Naive thymus-derived CD4-positive, alpha-beta T cell (primary cell): Measurements from ENCODE around the gene MAPK7. TPM values are rescaled to one million over a fixed set of nuclear protein-coding genes. Genes with fewer than 3 reads are reported as not detected.
A peak's percentile ranks its signal among the peaks of the same experiment; 100 is the strongest.

Experiments used
- ATAC-seq: fragments of 150-1000 bp; cut with Tn5 transposase; 2 replicates; pipeline ENCODE4 v1.10.0; 2021; ENCODE audit warnings: mild to moderate bottlenecking, moderate library complexity
- CTCF ChIA-PET: fragments of 350-600 bp; sonication (Branson Sonifier 250); formaldehyde crosslinking; loops from one replicate; lab custom pipeline; 2021; ENCODE audit warnings: antibody characterized with exemption; lab: Charles Lee
- POLR2A ChIA-PET: fragments of 350-600 bp; sonication (Branson Sonifier 250); formaldehyde crosslinking; loops from one replicate; lab custom pipeline; 2021; ENCODE audit warnings: antibody characterized with exemption, inconsistent platforms; lab: Charles Lee
- DNase-seq, 9 donors: peaks; one replicate each; pipeline versions ENCODE4 v3.0.0 to v3.0.0-alpha.2; 2020 to 2022; ENCODE audit warnings: mixed read lengths in 1 of 9
- H3K27ac ChIP-seq: one replicate; pipeline ENCODE4 v1.7.0; 2013; ENCODE audit warnings: mild to moderate bottlenecking, low read depth, low read length, moderate library complexity
- H3K27me3 ChIP-seq, 2 donors: one replicate each; pipeline ENCODE4 v1.7.0; 2013; ENCODE audit warnings: low read length in 2 of 2, mild to moderate bottlenecking in 2 of 2, moderate library complexity in 2 of 2; ENCODE audit not compliant: control insufficient read depth in 2 of 2, insufficient read depth in 2 of 2
- H3K36me3 ChIP-seq, 3 experiments: 1 replicate in 2 of 3; 2 replicates in 1 of 3; pipeline ENCODE4 v1.7.0; 2013; ENCODE audit warnings: low read length in 3 of 3, mild to moderate bottlenecking in 3 of 3, moderate library complexity in 1 of 3; ENCODE audit not compliant: insufficient read depth in 3 of 3, control insufficient read depth in 2 of 3
- H3K4me1 ChIP-seq, 2 donors: one replicate each; pipeline ENCODE4 v1.7.0; 2013; ENCODE audit warnings: low read length in 2 of 2, mild to moderate bottlenecking in 2 of 2, moderate library complexity in 1 of 2; ENCODE audit not compliant: control insufficient read depth in 2 of 2, insufficient read depth in 2 of 2
- H3K4me3 ChIP-seq: 2 replicates; pipeline ENCODE4 v1.7.0; 2013; ENCODE audit warnings: mild to moderate bottlenecking, low read length
- H3K9me3 ChIP-seq, 3 experiments: 1 replicate in 2 of 3; 2 replicates in 1 of 3; pipeline ENCODE4 v1.7.0; 2013; ENCODE audit warnings: low read length in 3 of 3; ENCODE audit not compliant: control insufficient read depth in 2 of 3
- H3K27ac Mint-ChIP-seq, 9 donors: one replicate each; pipeline ENCODE4 v1.8.0; 2020 to 2022; ENCODE audit warnings: mixed read lengths in 9 of 9, mild to moderate bottlenecking in 8 of 9, moderate library complexity in 5 of 9, inconsistent platforms in 2 of 9
- H3K27me3 Mint-ChIP-seq, 5 donors: one replicate each; pipeline ENCODE4 v1.8.0; 2021 to 2022; ENCODE audit warnings: mixed read lengths in 5 of 5, mild to moderate bottlenecking in 1 of 5
- H3K36me3 Mint-ChIP-seq, 5 donors: one replicate each; pipeline ENCODE4 v1.8.0; 2020 to 2022; ENCODE audit warnings: mixed read lengths in 5 of 5, mild to moderate bottlenecking in 3 of 5, inconsistent platforms in 1 of 5
- H3K4me1 Mint-ChIP-seq, 7 donors: one replicate each; pipeline ENCODE4 v1.8.0; 2020 to 2022; ENCODE audit warnings: mixed read lengths in 7 of 7, mild to moderate bottlenecking in 3 of 7, inconsistent platforms in 1 of 7
- H3K4me3 Mint-ChIP-seq, 10 donors: one replicate each; pipeline ENCODE4 v1.8.0; 2020 to 2022; ENCODE audit warnings: mild to moderate bottlenecking in 10 of 10, mixed read lengths in 10 of 10, moderate library complexity in 6 of 10, inconsistent platforms in 2 of 10
- H3K9me3 Mint-ChIP-seq, 11 donors: one replicate each; pipeline ENCODE4 v1.8.0; 2020 to 2022; ENCODE audit warnings: mixed read lengths in 11 of 11, mild to moderate bottlenecking in 4 of 11, inconsistent platforms in 1 of 11, moderate library complexity in 1 of 11
- intact Hi-C, 2 donors: fragments of 100-400 bp; cut with micrococcal nuclease; formaldehyde crosslinking; loops; one replicate each; pipeline ENCODE4 v1.15.1; 2023
- polyA plus RNA-seq, 2 donors: library from polyadenylated mRNA; unstranded; fragments of 300-500 nt; fragmentation: Illumina TruSeq; gene quantifications; one replicate each; pipeline ENCODE4 v1.2.3, GENCODE V29; 2021
- total RNA-seq, 6 experiments: library from RNA in 5 of 6; stranded (reverse) in 5 of 6; gene quantifications; 1 replicate in 5 of 6; 2 replicates in 1 of 6; pipeline ENCODE4 v1.2.3 and lab custom pipeline; 2021 to 2026

The MAPK7 gene
- total and polyA plus RNA-seq, 7 experiments from 2014 or later, result 4.3 to 50.5 (median 25.7) TPM

DNA sequence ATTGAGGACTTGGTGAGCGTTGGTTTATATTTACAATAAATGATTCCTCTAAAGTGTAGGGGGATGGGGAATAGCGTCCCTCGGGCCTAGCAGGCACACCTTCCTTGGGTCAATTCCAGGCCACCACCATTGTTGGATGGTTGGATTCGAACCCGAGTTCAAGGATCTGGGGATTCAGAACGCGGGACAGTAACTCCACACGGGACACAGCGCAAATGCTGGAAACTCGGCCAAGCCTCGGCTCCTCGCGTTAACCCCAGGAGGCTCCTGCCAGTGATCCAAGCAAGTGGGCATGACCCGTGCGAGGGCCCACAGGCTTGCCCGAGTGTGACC lies 16.4 kb upstream of the MAPK7 start:
- H3K36me3 ChIP-seq, result no peaks in the 10 kb centered on the region
- Mint-ChIP-seq H3K4me3 (peak overlapping the region; percentile 71 to 95 (median 86)), H3K27me3 (peaks cover 7 to 31% (median 20%) of the 10 kb centered on the region in 5 donors), H3K4me1 (peaks cover 0 to 17% (median 6%) of the 10 kb centered on the region in 7 donors), H3K9me3 (no peaks in the 10 kb centered on the region), H3K36me3 (no peaks in the 10 kb centered on the region), H3K27ac (peak overlapping the region in 7 of 9 donors; percentile 15 to 93 (median 64))
- H3K27ac ChIP-seq, result peak overlapping the region; percentile 66
- H3K4me3 ChIP-seq, result peak overlapping the region; percentile 94
- H3K4me1 ChIP-seq, result peaks cover 6 to 11% of the 10 kb centered on the region in 2 donors
- POLR2A ChIA-PET, result interaction anchor here (1.3 to 2.9 kb wide), 2 partner anchors 16 to 287 kb away, joined by 8 to 26 read pairs; partner anchors contain the start of genes ALDH3A2 and MAPK7
- no peaks in the 10 kb centered on the region for H3K27me3 ChIP-seq
- ATAC-seq (no peak), DNase-seq (no peak)
- CTCF ChIA-PET, result interaction anchor here (1.2 to 4.7 kb wide), 4 partner anchors 16 to 402 kb away, joined by 5 to 64 read pairs (median 18); partner anchors contain the start of gene MAPK7
- intact Hi-C loops, result loop anchor here (1.0 to 5.0 kb wide), 14 partner anchors 15 to 615 kb away; partner anchors contain the start of genes AKAP10 (in 1 of the 2), ALDH3A2 (in 1 of the 2), MAPK7 (in 1 of the 2) and PRPSAP2 (in 1 of the 2)
- no peaks in the 10 kb centered on the region for H3K9me3 ChIP-seq

DNA sequence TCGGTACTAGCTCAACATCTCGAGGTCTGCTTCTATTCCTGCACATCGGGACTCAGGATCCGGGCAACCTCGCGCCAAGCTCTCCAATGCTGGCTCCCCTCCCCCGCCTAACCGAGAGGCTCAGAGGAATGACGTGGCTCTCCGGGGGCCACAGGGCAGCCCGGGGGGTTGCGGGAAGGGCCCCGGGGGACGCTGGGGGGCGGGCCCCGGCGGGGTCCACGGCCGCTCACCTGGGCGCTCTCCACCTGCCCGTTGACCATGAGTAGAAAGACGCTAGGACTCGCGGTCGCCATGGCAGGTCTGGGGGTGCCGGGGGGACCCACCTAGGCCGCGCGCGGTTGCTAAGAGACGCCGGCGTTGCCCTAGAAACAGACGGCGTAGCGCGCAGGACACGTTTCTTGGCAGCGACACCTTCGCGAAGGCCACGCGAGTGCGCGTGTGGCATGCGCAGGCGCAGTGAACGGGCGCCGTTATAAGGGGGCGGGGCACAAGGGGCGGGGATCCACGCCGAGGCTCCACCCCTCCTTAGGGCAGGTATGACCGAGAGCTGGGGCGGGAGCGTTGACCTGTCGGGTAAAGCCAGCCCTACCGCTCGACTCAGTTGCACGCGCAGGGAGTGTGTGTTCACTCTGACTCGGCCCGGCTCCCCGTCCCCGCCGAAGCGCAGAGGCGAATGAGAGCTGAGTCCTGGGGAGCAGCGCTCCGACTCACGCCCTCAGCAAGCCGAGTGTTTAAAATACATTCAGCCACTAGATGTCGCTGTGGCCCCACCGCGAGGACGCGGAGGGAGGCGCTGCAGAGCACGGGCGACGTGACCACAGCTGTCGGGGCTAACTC lies 15.8 kb upstream of the MAPK7 start, which contains the start of gene B9D1:
TSS of gene B9D1 (minus strand) at position 447 of the 837 bp plus-strand sequence. CDS start at position 293, 154 bp downstream.
- intact Hi-C loops, result loop anchor here (1.0 to 5.0 kb wide), 14 partner anchors 15 to 615 kb away; partner anchors contain the start of genes AKAP10 (in 1 of the 2), ALDH3A2 (in 1 of the 2), MAPK7 (in 1 of the 2) and PRPSAP2 (in 1 of the 2)
- Mint-ChIP-seq H3K9me3 (no peaks in the 10 kb centered on the region), H3K4me1 (peaks cover 0 to 21% (median 6%) of the 10 kb centered on the region in 7 donors), H3K36me3 (no peaks in the 10 kb centered on the region), H3K4me3 (peak within 1 kb of the TSS; percentile 75 to 96 (median 92)), H3K27me3 (peaks cover 7 to 25% (median 19%) of the 10 kb centered on the region in 5 donors), H3K27ac (peak within 1 kb of the TSS; percentile 63 to 93 (median 91))
- Histone ChIP-seq H3K4me1 (peaks cover 6 to 11% of the 10 kb centered on the region in 2 donors), H3K27ac (peak within 1 kb of the TSS; percentile 66), H3K9me3 (no peaks in the 10 kb centered on the region), H3K27me3 (no peaks in the 10 kb centered on the region), H3K4me3 (peak within 1 kb of the TSS; percentile 94), H3K36me3 (no peaks in the 10 kb centered on the region)
- ChIA-PET POLR2A (interaction anchor here (0.7 to 2.9 kb wide), 5 partner anchors 16 to 286 kb away, joined by 3 to 26 read pairs (median 3); partner anchors contain the start of genes ALDH3A2 and MAPK7), CTCF (interaction anchor here (0.6 to 4.7 kb wide), 16 partner anchors 8 to 648 kb away, joined by 3 to 64 read pairs (median 4); partner anchors contain the start of gene MAPK7)
- ATAC-seq, result peak; percentile 96
- peak; percentile 90 to 97 (median 92) for DNase-seq

DNA sequence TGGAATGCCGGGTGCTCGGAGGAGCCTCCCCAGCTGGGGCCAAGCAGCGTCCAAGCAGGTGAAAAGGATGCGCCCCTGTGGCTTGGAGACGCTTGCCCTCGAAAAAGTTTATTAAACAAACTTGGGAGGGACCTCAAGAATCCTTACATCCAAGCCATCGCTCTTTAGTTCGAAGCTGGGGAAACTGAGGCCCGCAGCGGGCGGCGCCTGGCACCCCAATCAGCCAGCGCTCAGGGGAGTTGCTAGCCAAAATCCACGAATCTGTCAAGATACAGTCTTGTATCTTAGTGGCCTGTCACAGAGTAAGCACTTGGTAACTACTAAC lies 15.2 kb upstream of the MAPK7 start:
- no peaks in the 10 kb centered on the region for H3K36me3 ChIP-seq
- H3K9me3 ChIP-seq, result no peaks in the 10 kb centered on the region
- H3K36me3 Mint-ChIP-seq, result no peaks in the 10 kb centered on the region
- H3K27me3 Mint-ChIP-seq, result peaks cover 7 to 24% (median 19%) of the 10 kb centered on the region in 5 donors
- no peaks in the 10 kb centered on the region for H3K27me3 ChIP-seq
- peaks cover 0 to 27% (median 6%) of the 10 kb centered on the region in 7 donors for H3K4me1 Mint-ChIP-seq
- DNase-seq (no peak), ATAC-seq (no peak)
- peaks cover 6 to 11% of the 10 kb centered on the region in 2 donors for H3K4me1 ChIP-seq
- H3K9me3 Mint-ChIP-seq, result no peaks in the 10 kb centered on the region
- peak overlapping the region; percentile 66 for H3K27ac ChIP-seq
- peak overlapping the region; percentile 75 to 96 (median 92) for H3K4me3 Mint-ChIP-seq
- no peak overlapping the region for H3K4me3 ChIP-seq
- H3K27ac Mint-ChIP-seq, result peak overlapping the region in 8 of 9 donors; percentile 63 to 93 (median 89)
- ChIA-PET CTCF (interaction anchor here (0.6 to 4.7 kb wide), 13 partner anchors 9 to 403 kb away, joined by 3 to 64 read pairs (median 5); partner anchors contain the start of gene MAPK7), POLR2A (interaction anchor here (0.7 to 2.9 kb wide), 5 partner anchors 15 to 285 kb away, joined by 3 to 26 read pairs (median 3); partner anchors contain the start of genes ALDH3A2 and MAPK7)
- intact Hi-C loops, result loop anchor here (1.0 to 5.0 kb wide), 7 partner anchors 106 to 506 kb away; partner anchors contain the start of genes ALDH3A2 (in 1 of the 2), PRPSAP2 (in 1 of the 2) and ULK2 (in 1 of the 2)

DNA sequence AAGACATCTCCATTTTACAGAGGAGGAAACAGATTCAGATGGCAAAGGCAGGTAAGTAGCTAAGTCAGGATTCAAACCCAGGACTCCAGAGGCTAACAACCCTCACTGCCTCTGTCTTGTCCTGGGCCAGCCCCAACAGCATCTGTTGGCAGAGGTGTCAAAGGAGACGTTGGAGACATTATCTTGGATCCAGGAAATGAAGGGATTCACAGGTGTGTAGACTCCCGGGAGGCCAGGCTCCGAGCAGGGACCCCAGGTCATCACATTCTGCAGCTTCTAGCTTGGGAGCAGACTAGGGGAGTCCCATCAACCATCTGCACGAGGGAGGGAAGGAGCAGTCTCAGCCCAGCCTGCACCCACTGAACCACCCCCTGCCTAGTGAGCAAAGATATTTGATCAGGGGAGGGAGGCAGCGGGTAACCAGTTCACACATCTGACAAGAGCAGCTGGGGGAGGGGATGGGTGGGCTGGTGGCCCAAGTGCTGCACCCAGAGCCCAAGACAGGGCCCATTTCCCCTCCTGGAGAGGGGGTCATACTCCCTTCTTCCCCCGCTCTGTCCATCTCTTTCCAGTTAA lies 14.8 kb upstream of the MAPK7 start:
- Mint-ChIP-seq H3K4me1 (peaks cover 0 to 30% (median 6%) of the 10 kb centered on the region in 7 donors), H3K4me3 (peak overlapping the region in 5 of 10 donors; percentile 9 to 94 (median 92)), H3K27ac (peak overlapping the region in 2 of 9 donors; percentile 19 to 66), H3K27me3 (peaks cover 7 to 21% (median 16%) of the 10 kb centered on the region in 5 donors), H3K36me3 (no peaks in the 10 kb centered on the region), H3K9me3 (no peaks in the 10 kb centered on the region)
- ChIA-PET POLR2A (interaction anchor here (1.0 to 2.9 kb wide), 2 partner anchors 15 to 85 kb away, joined by 3 to 26 read pairs; partner anchors contain the start of gene MAPK7), CTCF (interaction anchor here (0.6 to 4.7 kb wide), 13 partner anchors 8 to 403 kb away, joined by 3 to 64 read pairs (median 5); partner anchors contain the start of gene MAPK7)
- H3K4me1 ChIP-seq, result peaks cover 6 to 11% of the 10 kb centered on the region in 2 donors
- no peak overlapping the region for H3K27ac ChIP-seq
- no peak for ATAC-seq
- H3K27me3 ChIP-seq, result no peaks in the 10 kb centered on the region
- intact Hi-C loops, result loop anchor here (1.0 to 5.0 kb wide), 7 partner anchors 105 to 506 kb away; partner anchors contain the start of genes ALDH3A2 (in 1 of the 2), PRPSAP2 (in 1 of the 2) and ULK2 (in 1 of the 2)
- no peak for DNase-seq
- H3K4me3 ChIP-seq, result no peak overlapping the region
- H3K9me3 ChIP-seq, result no peaks in the 10 kb centered on the region
- H3K36me3 ChIP-seq, result no peaks in the 10 kb centered on the region

DNA sequence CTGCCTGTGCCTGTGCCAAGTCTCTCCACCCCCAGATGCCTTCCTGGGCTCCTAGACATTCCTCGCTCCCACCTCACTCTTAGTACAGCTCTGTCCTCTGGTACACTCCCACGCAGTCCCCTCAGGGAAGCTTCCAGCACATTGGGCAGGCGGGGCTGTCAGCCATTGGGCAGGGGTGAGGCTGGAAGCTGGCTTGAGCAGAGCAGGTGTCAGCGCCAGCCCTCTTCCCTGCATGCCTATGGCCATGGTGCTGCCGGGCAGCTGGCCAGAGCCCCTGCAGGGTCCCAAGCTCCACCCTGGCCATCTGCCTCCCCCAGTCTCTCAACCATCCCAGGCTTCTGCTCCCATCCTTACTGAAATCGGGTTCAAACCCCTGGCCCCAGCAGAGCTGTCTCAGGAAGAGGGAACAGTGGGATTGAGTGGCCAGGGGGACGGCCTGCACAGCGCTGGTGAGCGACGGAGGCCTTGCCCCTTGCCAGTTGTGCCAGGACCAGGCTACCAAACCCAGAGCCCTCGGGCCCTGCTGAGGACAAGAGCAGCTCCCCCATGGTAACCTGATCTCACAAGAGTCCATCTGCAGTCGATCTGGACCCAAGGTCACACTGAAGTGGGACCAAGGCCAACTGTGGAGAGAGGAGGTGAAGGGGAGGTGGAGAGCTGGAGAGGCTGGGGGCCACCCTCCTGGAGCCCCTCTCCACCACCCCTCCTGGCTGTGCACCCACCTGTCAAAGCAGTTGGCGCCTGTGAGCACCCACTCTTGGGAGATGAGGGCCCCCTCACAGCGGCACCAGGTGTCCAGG lies 13.4 kb upstream of the MAPK7 start:
- ATAC-seq, result no peak
- H3K27ac ChIP-seq, result no peak overlapping the region
- POLR2A ChIA-PET, result interaction anchor here (2.5 kb wide), 1 partner anchor 13 kb away, joined by 14 read pairs; the partner anchor contains the start of gene MAPK7
- Mint-ChIP-seq H3K36me3 (peaks cover 0 to under 1% (median 0%) of the 10 kb centered on the region in 5 donors), H3K4me1 (peaks cover 9 to 42% (median 19%) of the 10 kb centered on the region in 7 donors), H3K27ac (no peak overlapping the region), H3K9me3 (no peaks in the 10 kb centered on the region), H3K4me3 (no peak overlapping the region), H3K27me3 (peaks cover 0 to 12% (median 4%) of the 10 kb centered on the region in 5 donors)
- H3K4me3 ChIP-seq, result no peak overlapping the region
- no peaks in the 10 kb centered on the region for H3K27me3 ChIP-seq
- DNase-seq, result no peak
- no peaks in the 10 kb centered on the region for H3K36me3 ChIP-seq
- CTCF ChIA-PET, result interaction anchor here (0.6 to 4.7 kb wide), 6 partner anchors 12 to 154 kb away, joined by 3 to 64 read pairs (median 4); partner anchors contain the start of gene MAPK7
- no peaks in the 10 kb centered on the region for H3K9me3 ChIP-seq
- intact Hi-C loops, result loop anchor here (5.0 kb wide), 2 partner anchors 502 to 508 kb away; partner anchors contain the start of genes PRPSAP2 (in 1 of the 2) and ULK2 (in 1 of the 2)
- H3K4me1 ChIP-seq, result peaks cover 10 to 24% of the 10 kb centered on the region in 2 donors
